Lung (tissue), 12 donors: ENCODE measurements around the gene INTS3. TPM values are rescaled to one million over a fixed set of nuclear protein-coding genes. Genes with fewer than 3 reads are reported as not detected.
A peak's percentile ranks its signal among the peaks of the same experiment; 100 is the strongest.

Experiments
- ATAC-seq: fragments of 200-7000 bp; cut with Tn5 transposase; one replicate; pipeline ENCODE4 v1.9.1; 2020; ENCODE audit warnings: moderate number of reproducible peaks; ENCODE audit not compliant: insufficient read depth, low FRiP score
- DNase-seq, 3 donors: peaks; one replicate each; pipeline ENCODE4 v3.0.0-alpha.2; 2013 to 2017
- H3K27ac ChIP-seq, 2 donors: one replicate each; pipeline ENCODE4 v1.5.1; 2013; ENCODE audit warnings: mild to moderate bottlenecking in 2 of 2, moderate library complexity in 2 of 2, control low read depth in 1 of 2, inconsistent platforms in 1 of 2, low read depth in 1 of 2, low read length in 1 of 2
- H3K27me3 ChIP-seq, 3 donors: one replicate each; pipeline ENCODE4 v1.5.1; 2013; ENCODE audit warnings: low read length in 2 of 3; ENCODE audit not compliant: control insufficient read depth in 3 of 3, insufficient read depth in 3 of 3
- H3K36me3 ChIP-seq, 4 donors: one replicate each; pipeline ENCODE4 v1.5.1; 2013; ENCODE audit warnings: low read length in 4 of 4, mild to moderate bottlenecking in 1 of 4, moderate library complexity in 1 of 4; ENCODE audit not compliant: control insufficient read depth in 4 of 4, insufficient read depth in 4 of 4
- H3K4me1 ChIP-seq, 5 donors: one replicate each; pipeline ENCODE4 v1.5.1; 2013; ENCODE audit warnings: low read length in 5 of 5, mild to moderate bottlenecking in 2 of 5, moderate library complexity in 1 of 5; ENCODE audit not compliant: control insufficient read depth in 5 of 5, insufficient read depth in 5 of 5
- H3K4me3 ChIP-seq: one replicate; pipeline ENCODE4 v1.5.1; 2013; ENCODE audit warnings: mild to moderate bottlenecking, control low read depth, moderate library complexity
- H3K9ac ChIP-seq, 2 donors: one replicate each; pipeline ENCODE4 v1.5.1; 2013; ENCODE audit warnings: low read length in 2 of 2, control low read depth in 1 of 2; ENCODE audit not compliant: insufficient read depth in 1 of 2
- H3K9me3 ChIP-seq, 4 donors: one replicate each; pipeline ENCODE4 v1.5.1; 2013; ENCODE audit warnings: low read length in 3 of 4, mild to moderate bottlenecking in 1 of 4, moderate library complexity in 1 of 4; ENCODE audit not compliant: control insufficient read depth in 4 of 4, insufficient read depth in 3 of 4
- CTCF ChIP-seq: IDR thresholded peaks from 2 replicates; pipeline ENCODE4 v1.5.1; 2012; ENCODE audit warnings: mild to moderate bottlenecking; ENCODE audit errors: control extremely low read depth, extremely low read depth
- WGBS, 2 donors: extraction: QIAGEN DNeasy Blood & Tissue Kit; methylation state at CpG; one replicate each; pipeline ENCODE4 v1.1.7; 2013; 5-methylcytosine and 5-hydroxymethylcytosine counted together
- polyA plus RNA-seq, 2 donors: library from polyadenylated mRNA; stranded (reverse); fragments of 200-250 nt; gene quantifications; one replicate each; pipeline ENCODE4 v1.2.1, GENCODE V29; 2013
- total RNA-seq, 2 donors: library from RNA; depleted of rRNA in 1 of 2; stranded (reverse); fragments of >200 nt in 1 of 2; gene quantifications; one replicate each; pipeline ENCODE4 v1.2.1, GENCODE V29; 2014 to 2021
- donor health status: control.
- donor health status: control.
- donor health status: Bipolar disorder and iron deficiency.
- donor health status: healthy.
- donor health status: DM: yes; HTN: yes; CAD: no.

INTS3 gene
- total and polyA plus RNA-seq, 4 donors: 31.3 to 70.4 (median 51.0) TPM

GRCh38 chr1:153776352-153776751 is 48.5 kb downstream of the INTS3 start:
- Histone ChIP-seq H3K36me3 (peaks cover 2 to 20% (median 16%) of the 10 kb centered on the region in 4 donors), H3K27ac (peak overlapping the region in 1 of 2 donors; percentile 86), H3K9ac (peak overlapping the region in 1 of 2 donors; percentile 89), H3K4me3 (peak overlapping the region; percentile 79), H3K9me3 (peaks cover 0 to 2% (median 0%) of the 10 kb centered on the region in 4 donors), H3K27me3 (no peaks in the 10 kb centered on the region), H3K4me1 (peaks cover 6 to 29% (median 17%) of the 10 kb centered on the region in 5 donors)
- TF ChIP-seq CTCF: no peak
- DNase-seq: no peak
- WGBS, 2 donors: 62 to 75% methylated on average over 10 of the region's 10 CpGs
- no peak for ATAC-seq

- peaks cover 6 to 27% (median 17%) of the 10 kb centered on the region in 5 donors for H3K4me1 ChIP-seq
- no peaks in the 10 kb centered on the region for H3K27me3 ChIP-seq
- no peak for TF ChIP-seq CTCF
- H3K4me3 ChIP-seq: peak overlapping the region; percentile 79
- H3K36me3 ChIP-seq: peaks cover 2 to 19% (median 13%) of the 10 kb centered on the region in 4 donors
- DNase-seq (no peak), ATAC-seq (no peak)
- no peaks in the 10 kb centered on the region for H3K9me3 ChIP-seq
- peak overlapping the region in 1 of 2 donors; percentile 29 for H3K27ac ChIP-seq
- 87 to 94% methylated on average over 10 of the region's 10 CpGs for WGBS, 2 donors
- peak overlapping the region in 1 of 2 donors; percentile 89 for H3K9ac ChIP-seq
These were observed 49.1 kb downstream of the INTS3 start for GRCh38 chr1:153776845-153777370.

GRCh38 chr1:153777648-153778047 is 49.8 kb downstream of the INTS3 start:
- Histone ChIP-seq H3K9me3 (no peaks in the 10 kb centered on the region), H3K4me1 (peaks cover 6 to 28% (median 17%) of the 10 kb centered on the region in 5 donors), H3K36me3 (peaks cover 0 to 12% (median 11%) of the 10 kb centered on the region in 4 donors), H3K4me3 (no peak overlapping the region), H3K27me3 (no peaks in the 10 kb centered on the region), H3K27ac (no peak overlapping the region), H3K9ac (no peak overlapping the region)
- no peak for TF ChIP-seq CTCF
- ATAC-seq (no peak), DNase-seq (no peak)
- 49 to 76% methylated on average over 7 of the region's 7 CpGs for WGBS, 2 donors
